OCI-LY3 (cell line): ENCODE measurements around the gene CNTN5.

Source experiments
- CTCF ChIP-seq: fragments of 200-600, 300-600 bp; sonication (generic); IDR thresholded peaks from 2 replicates; pipeline ENCODE4 v1.5.1; 2014; ENCODE audit warnings: antibody characterized with exemption, low read length, low read depth
- EZH2phosphoT487 ChIP-seq: fragments of 200-600 bp; shearing (Covaris generic); IDR thresholded peaks from 2 replicates; pipeline ENCODE4 v1.6.1; 2018; ENCODE audit warnings: antibody characterized with exemption, mixed run types, low read depth

GRCh38 chr11:100190395-100190794 lies 1169.6 kb downstream of the CNTN5 start:
- TF ChIP-seq CTCF (no peak), EZH2phosphoT487 (no peak)
